Loucy (cell line): ENCODE measurements around the gene UQCR11.

Source experiments
- H2AFZ ChIP-seq: fragments of 200-600 bp; sonication (generic); 2 replicates; pipeline ENCODE4 v1.6.0; 2016; ENCODE audit warnings: antibody characterized with exemption, mild to moderate bottlenecking, low read length, moderate library complexity
- H3F3A ChIP-seq: fragments of 200-600 bp; 2 replicates; pipeline ENCODE4 v1.6.0; 2016; ENCODE audit warnings: antibody characterized with exemption, low read depth, mild to moderate bottlenecking
- H3K27me3 ChIP-seq: fragments of 200-600 bp; sonication (generic); 2 replicates; pipeline ENCODE4 v1.6.1; 2014; ENCODE audit warnings: low read length, mild to moderate bottlenecking; ENCODE audit not compliant: insufficient read depth, poor library complexity, severe bottlenecking
- H3K36me3 ChIP-seq: fragments of 200-600 bp; sonication (generic); 2 replicates; pipeline ENCODE4 v1.6.1; 2016; ENCODE audit warnings: low read length; ENCODE audit not compliant: insufficient read depth
- H3K4me1 ChIP-seq: fragments of 200-600 bp; sonication (generic); 2 replicates; pipeline ENCODE4 v1.5.1; 2014; ENCODE audit warnings: low read length, mild to moderate bottlenecking; ENCODE audit not compliant: insufficient read depth, poor library complexity, severe bottlenecking
- H3K4me2 ChIP-seq: fragments of 200-600 bp; sonication (generic); 2 replicates; pipeline ENCODE4 v1.6.0; 2014; ENCODE audit warnings: antibody characterized with exemption, low read length, low read depth, mild to moderate bottlenecking; ENCODE audit not compliant: poor library complexity, severe bottlenecking
- H3K4me3 ChIP-seq: fragments of 200-600 bp; sonication (generic); 2 replicates; pipeline ENCODE4 v1.5.1; 2014; ENCODE audit warnings: low read length, mild to moderate bottlenecking, mixed read lengths; ENCODE audit not compliant: poor library complexity, severe bottlenecking
- H3K79me2 ChIP-seq: fragments of 200-600 bp; sonication (generic); 2 replicates; pipeline ENCODE4 v1.6.1; 2014; ENCODE audit warnings: low read length; ENCODE audit not compliant: insufficient read depth
- H3K9ac ChIP-seq: fragments of 200-600 bp; sonication (generic); 2 replicates; pipeline ENCODE4 v1.6.0; 2014; ENCODE audit warnings: mild to moderate bottlenecking, low read depth, low read length, moderate library complexity; ENCODE audit not compliant: poor library complexity, severe bottlenecking
- H3K9me2 ChIP-seq: fragments of 200-600 bp; sonication (generic); replicated peaks from 2 replicates; pipeline ENCODE4 v1.6.1; 2016; ENCODE audit warnings: low read depth, low read length, mixed read lengths
- H3K9me3 ChIP-seq: fragments of 200-600 bp; sonication (generic); 2 replicates; pipeline ENCODE4 v1.6.1; 2014; ENCODE audit warnings: mild to moderate bottlenecking, antibody characterized with exemption, low read length, low read depth; ENCODE audit not compliant: insufficient read depth
- H4K20me1 ChIP-seq: fragments of 200-600 bp; sonication (generic); 2 replicates; pipeline ENCODE4 v1.6.0; 2014; ENCODE audit warnings: antibody characterized with exemption, low read length, mild to moderate bottlenecking; ENCODE audit not compliant: insufficient read depth, poor library complexity, severe bottlenecking
- EZH2phosphoT487 ChIP-seq: fragments of 200-600 bp; IDR thresholded peaks from 2 replicates; pipeline ENCODE4 v1.6.1; 2018; ENCODE audit warnings: antibody characterized with exemption, mild to moderate bottlenecking, moderate library complexity, borderline replicate concordance
- TF ChIP-seq, protein P1 (sequence below): fragments of 200-600 bp; sonication (generic); conservative IDR thresholded peaks from 2 replicates; pipeline ENCODE4 v1.5.1; 2014; ENCODE audit warnings: mild to moderate bottlenecking, antibody characterized with exemption, low read length

The UQCR11 gene

DNA sequence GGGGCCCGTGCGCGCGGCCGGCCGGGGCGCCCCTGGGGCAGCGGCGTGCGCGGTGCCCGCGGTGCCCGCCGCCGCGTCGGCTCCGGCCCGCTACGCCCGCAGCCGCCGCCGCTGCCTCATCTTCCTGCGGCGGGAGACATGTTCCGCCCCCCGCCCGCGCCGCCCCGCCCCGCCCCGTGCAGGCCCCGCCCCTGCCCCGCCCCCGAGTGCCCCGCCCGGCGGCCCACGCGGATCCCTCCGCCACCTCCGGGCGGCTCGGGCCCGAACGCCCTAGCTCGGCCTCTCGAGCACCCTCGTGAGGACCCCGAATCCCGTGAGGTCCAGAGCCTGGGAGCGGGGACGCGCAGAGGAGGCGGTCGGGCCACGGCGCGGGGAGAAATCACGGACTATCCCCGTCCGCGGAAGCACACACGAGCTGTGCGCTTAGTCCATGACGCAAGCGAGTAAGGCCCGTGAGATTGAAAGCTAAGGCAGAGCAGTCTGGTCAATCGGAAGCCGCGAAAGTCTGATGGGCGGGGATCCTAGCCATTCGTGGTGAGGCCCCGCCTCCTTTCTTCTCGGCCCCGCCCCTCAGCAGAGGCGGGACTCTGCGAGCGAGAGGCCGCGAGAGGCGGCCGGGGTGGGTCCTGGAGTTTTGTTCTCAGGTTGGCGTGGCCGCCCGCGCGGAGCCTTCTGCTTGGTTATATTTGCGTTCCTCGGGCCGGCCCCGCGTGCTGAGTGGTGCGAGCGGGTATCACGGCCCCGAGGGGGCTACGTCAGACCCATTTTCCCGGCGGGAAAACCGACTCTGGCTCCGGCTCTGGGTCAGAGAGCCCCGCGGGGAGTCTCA, 47.4 kb upstream of the UQCR11 start, which contains the start of gene TCF3:
Gene TCF3 (minus strand): TSS at position 145 of the 829 bp plus-strand sequence. CDS start 2,367 bp downstream, outside the sequence.
- no peaks in the 10 kb centered on the region for H3K9me3 ChIP-seq
- H3K36me3 ChIP-seq: peaks cover 20% of the 10 kb centered on the region; the same call in 1 of the 2 replicates
- H3K4me2 ChIP-seq: peak within 1 kb of the TSS; percentile 90
- H3K79me2 ChIP-seq: peaks cover 44% of the 10 kb centered on the region
- H3K4me3 ChIP-seq: peak within 1 kb of the TSS; percentile 92
- H3K27me3 ChIP-seq: no peaks in the 10 kb centered on the region
- H2AFZ ChIP-seq: peak within 1 kb of the TSS; percentile 98
- no peaks in the 10 kb centered on the region for H3F3A ChIP-seq
- no peaks in the 10 kb centered on the region for H3K9me2 ChIP-seq
- peaks cover 16% of the 10 kb centered on the region for H3K4me1 ChIP-seq
- TF ChIP-seq EZH2phosphoT487: no peak
- TF ChIP-seq, protein P1, sequence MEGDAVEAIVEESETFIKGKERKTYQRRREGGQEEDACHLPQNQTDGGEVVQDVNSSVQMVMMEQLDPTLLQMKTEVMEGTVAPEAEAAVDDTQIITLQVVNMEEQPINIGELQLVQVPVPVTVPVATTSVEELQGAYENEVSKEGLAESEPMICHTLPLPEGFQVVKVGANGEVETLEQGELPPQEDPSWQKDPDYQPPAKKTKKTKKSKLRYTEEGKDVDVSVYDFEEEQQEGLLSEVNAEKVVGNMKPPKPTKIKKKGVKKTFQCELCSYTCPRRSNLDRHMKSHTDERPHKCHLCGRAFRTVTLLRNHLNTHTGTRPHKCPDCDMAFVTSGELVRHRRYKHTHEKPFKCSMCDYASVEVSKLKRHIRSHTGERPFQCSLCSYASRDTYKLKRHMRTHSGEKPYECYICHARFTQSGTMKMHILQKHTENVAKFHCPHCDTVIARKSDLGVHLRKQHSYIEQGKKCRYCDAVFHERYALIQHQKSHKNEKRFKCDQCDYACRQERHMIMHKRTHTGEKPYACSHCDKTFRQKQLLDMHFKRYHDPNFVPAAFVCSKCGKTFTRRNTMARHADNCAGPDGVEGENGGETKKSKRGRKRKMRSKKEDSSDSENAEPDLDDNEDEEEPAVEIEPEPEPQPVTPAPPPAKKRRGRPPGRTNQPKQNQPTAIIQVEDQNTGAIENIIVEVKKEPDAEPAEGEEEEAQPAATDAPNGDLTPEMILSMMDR: no peak
- peaks cover 36% of the 10 kb centered on the region for H4K20me1 ChIP-seq
- H3K9ac ChIP-seq: peak within 1 kb of the TSS; percentile 92

DNA sequence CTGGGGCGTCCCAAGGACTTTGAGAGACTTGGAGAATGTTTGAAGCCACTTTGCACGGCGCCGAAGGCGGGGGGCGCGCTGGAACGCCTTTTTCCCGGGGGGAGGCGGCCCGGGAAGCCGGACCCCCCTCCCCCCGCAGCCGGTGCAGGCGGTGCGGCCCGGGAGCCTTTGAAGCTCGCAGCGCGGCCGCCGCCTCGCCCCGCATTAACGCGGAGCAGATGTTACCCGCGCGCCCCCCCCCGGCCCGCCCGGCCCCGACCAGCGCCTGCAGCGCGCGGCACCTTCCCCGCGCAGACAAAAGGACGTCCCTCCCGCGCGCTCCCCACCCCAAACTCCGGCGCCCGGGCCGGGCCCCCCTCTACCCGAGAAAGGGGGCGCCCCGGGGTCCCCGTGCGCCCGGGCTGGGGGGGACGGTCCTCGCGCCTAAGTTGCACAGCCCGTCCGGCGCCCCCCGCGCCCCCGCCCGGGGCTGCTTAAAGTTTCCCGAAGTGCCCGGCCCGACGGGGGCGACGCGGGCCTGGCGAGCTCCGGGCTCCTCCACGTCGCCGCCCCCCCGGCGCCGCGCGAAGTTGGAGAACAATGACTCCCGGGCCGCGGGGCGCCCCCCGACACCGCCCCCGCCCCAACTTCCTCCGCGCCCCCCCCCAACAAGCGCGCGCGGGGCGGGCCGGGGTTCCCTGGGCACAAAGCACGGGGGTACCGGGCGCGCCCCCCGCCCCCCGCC, 46.5 kb upstream of the UQCR11 start:
- Histone ChIP-seq H3K4me2 (peak overlapping the region; percentile 90), H3K79me2 (peaks cover 52% of the 10 kb centered on the region), H3K4me1 (peaks cover 16% of the 10 kb centered on the region), H3K9me3 (no peaks in the 10 kb centered on the region), H3K27me3 (no peaks in the 10 kb centered on the region), H2AFZ (peak overlapping the region; percentile 2; the same call in 1 of the 2 replicates), H3K4me3 (peak overlapping the region; percentile 92), H3K36me3 (peaks cover 26% of the 10 kb centered on the region; the same call in 1 of the 2 replicates), H4K20me1 (peaks cover 45% of the 10 kb centered on the region), H3K9ac (peak overlapping the region; percentile 92), H3F3A (no peaks in the 10 kb centered on the region), H3K9me2 (no peaks in the 10 kb centered on the region)
- TF ChIP-seq, protein P1: no peak
- TF ChIP-seq EZH2phosphoT487: no peak

DNA sequence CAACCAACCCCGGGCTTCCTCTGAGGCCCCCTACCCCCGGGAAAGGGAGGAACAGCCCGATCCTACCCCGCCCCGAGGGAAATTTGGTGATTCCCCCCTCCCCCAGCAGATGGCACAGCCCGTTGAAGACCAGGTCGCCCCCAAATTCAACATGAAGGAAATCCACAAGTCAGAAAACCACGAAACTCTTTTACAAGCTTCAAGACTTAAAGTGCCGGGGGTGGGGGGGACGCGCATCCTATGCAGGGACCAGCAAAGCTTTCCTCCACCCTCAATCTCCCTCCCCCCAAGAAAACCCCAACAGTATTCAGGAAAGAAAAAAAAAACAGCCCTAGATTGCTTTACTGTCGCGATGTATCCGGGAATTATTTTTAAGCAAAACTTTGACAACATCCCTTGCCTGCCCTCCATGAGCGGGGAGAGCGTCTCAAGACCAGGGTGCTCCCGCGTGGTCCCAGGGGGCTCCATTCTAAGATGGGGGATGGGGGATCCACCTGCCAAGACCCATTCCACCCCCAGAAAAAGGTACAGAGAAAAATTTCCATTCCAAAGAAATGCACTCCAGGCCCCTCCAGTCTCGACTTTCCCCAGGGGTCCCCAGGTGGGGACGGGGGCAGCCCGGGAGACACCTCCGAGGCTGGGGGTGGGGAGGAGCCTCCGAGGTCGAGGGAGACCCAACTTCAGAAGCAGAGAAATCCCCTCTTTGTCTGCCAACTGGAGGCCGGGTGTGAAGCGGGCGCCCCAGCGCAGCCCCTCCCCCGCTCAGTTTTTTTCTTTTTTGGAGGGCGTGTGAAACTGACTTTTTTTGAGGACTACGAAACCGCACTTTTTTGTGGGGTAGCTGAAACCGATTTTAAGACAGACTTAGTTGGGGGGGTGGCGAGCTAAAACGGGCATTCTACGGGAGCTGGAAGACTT, 45.6 kb upstream of the UQCR11 start:
- Histone ChIP-seq H3K36me3 (peaks cover 35% of the 10 kb centered on the region; the same call in 1 of the 2 replicates), H3K4me1 (peaks cover 16% of the 10 kb centered on the region), H3K9me2 (no peaks in the 10 kb centered on the region), H2AFZ (peak overlapping the region; percentile 2; the same call in 1 of the 2 replicates), H3K4me3 (peak overlapping the region; percentile 92), H3K4me2 (peak overlapping the region; percentile 90), H4K20me1 (peaks cover 53% of the 10 kb centered on the region), H3K9me3 (no peaks in the 10 kb centered on the region), H3K79me2 (peaks cover 60% of the 10 kb centered on the region), H3F3A (no peaks in the 10 kb centered on the region), H3K27me3 (no peaks in the 10 kb centered on the region), H3K9ac (peak overlapping the region; percentile 92)
- TF ChIP-seq, protein P1: peak; percentile 33
- no peak for TF ChIP-seq EZH2phosphoT487
